Activated CD4-positive, alpha-beta T cell treated with anti-CD3 and anti-CD28 coated beads for 4 hours (primary cell): ENCODE data around the gene NT5C3A.
"Not testable (repeated sequence)": the region's sequence is repeated elsewhere in the genome, so short reads cannot be mapped to it uniquely, and the experiment has no call there.

Source experiments
- DNase-seq, 2 donors: peaks; one replicate each; pipeline ENCODE4 v3.0.0-alpha.2; 2020

The NT5C3A gene

GRCh38 chr7:32971967-32972366, 90.6 kb downstream of the NT5C3A start:
- DNase-seq, result not testable (repeated sequence)

- DNase-seq, result not testable (repeated sequence)
Observed at GRCh38 chr7:32967268-32967582, 95.4 kb downstream of the NT5C3A start.

- not testable (repeated sequence) for DNase-seq
Observed at GRCh38 chr7:32966489-32967267, 95.9 kb downstream of the NT5C3A start.

GRCh38 chr7:32964461-32965159, 98.0 kb downstream of the NT5C3A start:
- not testable (repeated sequence) for DNase-seq
